ENCODE results near the gene LMAN1L.

Gene LMAN1L

DNA sequence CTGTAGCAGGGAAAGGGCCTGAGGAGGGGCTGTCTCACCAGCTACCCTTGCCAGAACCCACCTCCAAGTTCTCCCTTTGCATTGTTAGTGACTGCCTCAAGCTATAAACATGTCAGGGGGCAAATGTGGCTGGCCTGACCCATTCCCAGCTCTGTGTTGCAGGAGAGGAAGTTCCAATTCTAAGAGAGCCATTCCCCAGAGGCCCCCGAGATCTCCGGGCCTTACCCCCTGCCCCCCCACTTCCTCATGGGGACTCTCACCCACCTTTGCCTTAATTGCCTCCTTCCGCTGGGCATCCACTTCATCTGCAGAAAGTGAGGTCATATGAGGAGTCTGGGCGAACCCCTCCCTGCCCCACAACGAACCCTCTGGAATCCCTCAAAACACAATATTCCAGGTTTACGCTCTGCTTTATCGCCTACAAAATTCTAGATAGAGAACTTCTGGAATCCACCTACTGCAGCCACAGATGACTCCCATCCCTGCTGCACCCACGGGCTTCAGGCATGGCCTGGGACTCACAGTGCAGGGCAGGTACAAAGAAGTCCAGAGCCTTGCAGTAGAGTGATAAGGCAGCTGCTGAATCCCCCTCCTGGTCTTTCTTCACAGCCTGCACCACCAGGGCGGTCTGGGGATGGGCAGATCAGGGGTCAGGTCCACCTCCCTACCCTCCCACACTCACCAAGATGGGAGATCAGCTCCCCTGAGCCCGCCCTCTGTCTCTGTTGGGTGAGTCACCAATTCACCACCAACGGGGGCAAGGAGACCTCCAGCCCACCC is 26.3 kb downstream of the LMAN1L start:
- DNase-seq: no peak

DNA sequence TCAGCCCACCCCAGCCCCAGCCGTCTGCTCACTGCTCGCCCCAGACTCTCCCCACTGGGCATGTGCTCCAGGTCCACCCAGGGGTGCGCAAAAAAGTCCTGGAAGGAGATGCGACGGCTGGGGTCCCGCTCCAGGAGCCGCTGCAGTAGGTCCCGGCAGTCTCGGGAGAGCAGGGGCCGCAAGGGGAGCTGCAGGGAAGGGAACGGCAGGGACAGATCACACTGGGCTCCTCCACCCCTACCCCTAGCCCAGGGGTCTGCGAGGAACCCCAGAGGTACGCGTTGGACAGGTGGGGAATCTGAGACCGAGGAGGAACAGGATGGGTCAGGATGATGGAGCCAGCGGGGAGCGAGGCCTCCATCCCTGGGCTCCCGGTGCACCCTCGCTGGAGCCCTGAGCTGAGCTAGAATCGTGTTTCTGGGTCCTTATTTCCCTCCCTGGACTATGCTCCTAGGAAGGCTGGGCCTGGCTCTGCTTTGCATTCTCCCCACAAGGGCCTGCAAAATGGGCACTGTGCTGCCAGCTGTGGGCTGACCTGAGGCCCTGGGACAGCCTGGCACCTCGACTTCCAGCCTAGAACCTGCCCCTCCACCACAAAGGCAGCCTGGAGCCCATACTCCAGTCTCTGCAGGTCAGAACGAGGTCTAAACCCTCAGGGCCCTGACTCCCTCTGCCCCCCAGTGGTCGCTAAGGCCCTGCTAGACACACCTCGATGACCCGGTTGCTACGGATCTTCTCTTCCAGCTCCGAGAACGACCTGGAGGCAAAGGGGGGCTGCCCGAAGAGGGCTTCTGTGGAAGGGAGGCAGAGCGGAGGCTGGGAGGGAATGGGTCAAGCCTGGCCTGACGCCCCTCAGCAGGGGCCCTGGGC is 27.1 kb downstream of the LMAN1L start:
- no peak for DNase-seq

GRCh38 chr15:74840851-74841775 is 28.5 kb downstream of the LMAN1L start:
- no peak for DNase-seq

GRCh38 chr15:74841891-74842373 is 29.3 kb downstream of the LMAN1L start:
- DNase-seq: no peak

DNA sequence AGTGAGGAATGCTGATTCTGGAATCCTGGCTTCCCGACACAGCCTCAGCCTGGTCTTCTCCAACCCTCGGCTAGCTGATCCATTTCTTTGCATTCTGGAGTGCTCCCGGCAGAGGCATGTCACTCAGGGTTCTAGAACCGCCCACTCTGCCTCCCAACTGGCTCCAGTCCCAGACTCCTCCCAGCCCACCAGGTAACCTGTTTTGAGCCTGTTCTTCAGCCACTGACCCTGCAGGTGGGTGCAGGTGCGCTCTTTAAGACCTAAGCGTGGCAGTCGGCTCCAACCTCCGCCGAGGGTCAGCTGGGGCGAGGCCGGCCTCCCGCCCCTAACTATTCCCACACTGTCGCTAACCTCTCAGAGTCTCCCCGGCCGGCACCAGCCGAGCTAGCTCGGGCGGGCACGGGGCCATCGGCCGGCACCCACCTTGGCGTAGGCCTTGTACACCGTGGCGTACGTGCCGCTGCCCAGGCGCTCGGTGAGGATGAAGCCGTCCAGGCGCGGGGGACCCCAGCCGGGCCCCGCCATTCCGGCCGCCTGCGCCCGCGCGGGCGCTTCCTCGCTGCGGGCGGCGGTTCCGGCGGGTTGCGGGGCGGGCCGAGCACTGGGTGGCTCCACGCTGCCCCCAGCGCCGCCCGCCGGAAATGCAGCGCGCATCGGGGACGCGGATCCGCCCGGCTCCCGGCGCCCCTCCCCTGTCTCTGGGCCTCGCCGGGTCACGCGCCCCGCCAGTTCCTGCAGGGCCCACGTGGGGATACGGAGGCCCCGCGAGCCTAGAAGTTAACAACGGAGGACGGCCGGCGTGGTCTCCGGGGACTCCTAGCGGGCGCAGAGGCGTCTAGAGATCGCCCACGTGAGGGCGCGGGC is 30.2 kb downstream of the LMAN1L start, which contains the start of gene ULK3:
Gene ULK3 (minus strand): TSS at position 576 of the 864 bp plus-strand sequence. CDS start 51 bp downstream, at position 525.
- peak; percentile 61 for DNase-seq

- no peak for DNase-seq
These were observed 30.8 kb downstream of the LMAN1L start for GRCh38 chr15:74843445-74843828.

DNA sequence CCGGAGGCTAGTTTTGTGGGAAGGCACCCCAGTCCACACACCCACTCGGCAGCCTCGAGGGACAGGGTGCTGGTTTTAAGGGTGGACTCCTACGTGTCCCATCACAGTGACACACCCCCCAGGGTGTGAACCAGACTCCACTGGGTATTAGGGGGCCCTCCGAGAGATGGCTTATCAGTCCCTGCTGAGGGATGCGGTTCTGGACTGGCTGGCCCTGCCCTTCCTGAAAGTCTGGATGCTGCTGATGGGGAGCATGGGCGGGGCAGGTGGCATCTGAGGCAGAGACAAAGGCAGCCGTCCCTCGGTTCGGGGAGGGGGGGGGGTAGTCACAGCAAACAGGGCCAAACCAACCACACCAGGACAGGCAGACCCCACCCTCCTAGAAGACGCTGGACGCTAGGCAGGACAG is 31.3 kb downstream of the LMAN1L start:
- no peak for DNase-seq

- no peak for DNase-seq
These were observed 31.9 kb downstream of the LMAN1L start for GRCh38 chr15:74844319-74845207.

DNA sequence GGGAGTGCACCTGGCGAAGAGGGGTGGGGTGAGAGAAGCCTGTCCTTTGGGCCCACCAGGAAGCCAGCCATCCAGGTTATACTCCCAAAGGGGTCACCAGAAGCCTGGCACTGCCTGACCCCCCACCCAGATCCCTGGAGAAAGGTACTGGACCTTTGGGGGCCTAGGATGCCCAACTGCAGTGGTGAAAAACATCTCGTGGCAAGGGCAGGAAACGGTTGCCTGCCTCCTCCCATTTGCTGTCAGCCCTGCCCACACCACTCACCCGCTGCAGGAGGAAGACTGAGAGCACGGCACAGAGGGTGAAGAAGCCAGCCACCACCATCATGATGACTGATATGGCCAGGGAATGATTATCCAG is 32.6 kb downstream of the LMAN1L start:
- no peak for DNase-seq

- no peak for DNase-seq
These were observed 32.9 kb downstream of the LMAN1L start for GRCh38 chr15:74845581-74845980.

GRCh38 chr15:74847432-74847831 is 34.8 kb downstream of the LMAN1L start:
- no peak for DNase-seq

- DNase-seq: no peak
These were observed 37.8 kb downstream of the LMAN1L start for GRCh38 chr15:74850393-74850792.

DNA sequence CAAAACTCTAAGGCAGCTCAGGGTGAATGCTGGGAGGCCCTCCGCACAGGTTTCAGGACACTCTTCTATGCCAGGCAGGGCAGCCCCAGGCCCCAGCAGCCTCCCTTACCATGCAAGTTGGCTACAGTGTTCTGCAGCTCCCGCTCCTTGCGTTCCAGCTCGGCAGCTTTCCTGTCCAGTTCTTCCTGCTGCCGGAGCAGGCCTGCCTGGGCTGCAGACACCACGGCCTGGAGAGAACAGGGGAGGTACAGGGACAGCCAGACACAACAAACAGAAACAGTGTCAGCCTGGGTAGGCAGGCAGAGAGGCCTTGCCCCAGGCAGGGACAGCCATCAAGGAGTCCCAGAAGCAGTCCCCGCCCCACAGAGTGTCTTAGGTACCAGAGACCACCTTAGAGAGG is 39.3 kb downstream of the LMAN1L start:
- DNase-seq: no peak

- no peak for DNase-seq
These were observed 41.9 kb downstream of the LMAN1L start for GRCh38 chr15:74854453-74855022.

- no peak for DNase-seq
These were observed 43.2 kb downstream of the LMAN1L start for GRCh38 chr15:74855857-74856256.

DNA sequence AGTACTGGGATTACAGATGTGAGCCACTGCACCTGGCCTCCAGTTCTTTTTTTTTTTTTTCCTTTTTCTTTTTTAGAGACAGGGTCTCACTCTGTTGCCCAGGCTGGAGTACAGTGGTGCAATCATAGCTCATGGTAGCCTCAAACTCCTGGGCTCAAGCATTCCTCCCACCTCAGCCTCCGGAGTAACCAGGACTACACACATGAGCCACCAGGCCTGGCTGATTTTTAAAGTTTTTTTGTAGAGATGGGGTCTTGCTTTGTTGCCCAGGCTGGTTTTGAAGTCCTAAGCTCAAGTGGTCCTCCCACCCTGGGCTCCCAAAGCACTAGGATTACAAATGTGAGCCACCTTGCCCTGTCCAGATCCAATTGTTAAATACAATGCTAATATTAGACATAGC is 43.9 kb downstream of the LMAN1L start:
- DNase-seq: no peak

DNA sequence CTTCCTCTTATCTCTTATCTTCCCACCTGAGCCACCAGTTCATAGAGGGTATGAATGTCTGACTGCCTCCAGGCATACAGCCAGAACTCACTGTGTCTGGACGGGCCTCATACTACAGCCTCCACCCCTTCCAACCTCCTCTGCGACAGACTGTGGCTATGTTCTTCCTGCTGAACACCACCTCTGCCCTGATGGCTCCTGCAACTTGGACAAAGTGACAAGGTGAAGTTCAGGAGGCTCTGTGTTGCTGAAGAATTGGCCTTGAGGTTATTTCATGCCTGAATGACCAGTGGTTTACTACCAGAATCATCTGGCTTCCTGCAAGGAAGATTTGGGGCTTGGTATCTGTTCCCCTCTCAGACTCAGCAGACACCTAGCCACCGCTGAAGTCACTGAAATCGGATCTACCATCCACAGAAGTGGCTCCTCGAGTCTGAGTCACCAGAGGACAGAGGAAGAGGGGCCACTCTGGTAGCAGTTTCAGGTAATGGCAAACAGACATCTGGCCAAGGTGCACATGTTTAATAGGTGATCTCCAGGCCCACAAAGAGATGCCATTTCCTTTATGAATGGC is 44.5 kb downstream of the LMAN1L start:
- DNase-seq: no peak

GRCh38 chr15:74857671-74858368 is 45.2 kb downstream of the LMAN1L start:
- no peak for DNase-seq

DNA sequence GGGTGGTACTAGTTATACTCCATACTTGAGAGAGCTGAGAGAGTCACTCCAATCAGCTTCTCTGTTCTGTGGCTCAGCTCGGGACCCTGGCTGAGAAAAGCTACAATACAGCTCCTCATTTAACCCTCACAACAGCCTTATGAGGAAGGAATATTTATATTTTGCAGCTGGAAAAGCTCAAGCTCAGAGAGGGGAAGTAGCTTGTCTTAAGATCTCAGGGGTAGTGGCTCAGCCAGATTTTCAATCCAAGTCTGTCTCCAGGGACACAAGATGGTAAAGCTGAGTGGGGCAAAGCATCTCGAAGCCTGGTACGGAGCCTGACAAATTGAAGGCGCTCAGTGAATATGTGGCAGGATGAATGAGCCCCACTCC is 45.7 kb downstream of the LMAN1L start:
- no peak for DNase-seq
